Right lobe of liver (tissue), 6 donors: Measurements from ENCODE around the gene CLCA2. TPM values are rescaled to one million over a fixed set of nuclear protein-coding genes. Genes with fewer than 3 reads are reported as not detected.

ENCODE experiments used
- ATAC-seq, 4 donors: fragments of 200-7000 bp; cut with Tn5 transposase; one replicate each; pipeline ENCODE4 v1.9.1; 2020; ENCODE audit warnings: mild to moderate bottlenecking in 4 of 4, moderate library complexity in 4 of 4
- DNase-seq, 3 donors: peaks; one replicate each; pipeline ENCODE4 v3.0.0-alpha.2; 2020
- H3K27ac ChIP-seq, 3 donors: fragments of 200-600 bp; one replicate each; pipeline ENCODE4 v1.8.0; 2022
- H3K27me3 ChIP-seq, 2 donors: fragments of 200-600 bp; one replicate each; pipeline ENCODE4 v1.8.0; 2022
- H3K36me3 ChIP-seq, 4 donors: fragments of 200-600 bp; sonication (generic) in 1 of 4; one replicate each; pipeline versions ENCODE4 v1.5.1 to v1.8.0; 2017 to 2022; ENCODE audit warnings: control low read depth in 1 of 4
- H3K4me1 ChIP-seq, 4 donors: fragments of 200-600 bp; sonication (generic) in 1 of 4; one replicate each; pipeline versions ENCODE4 v1.5.1 to v1.8.0; 2017 to 2022; ENCODE audit warnings: control low read depth in 1 of 4
- H3K4me3 ChIP-seq, 3 donors: fragments of 200-600 bp; one replicate each; pipeline ENCODE4 v1.8.0; 2022
- H3K9me3 ChIP-seq, 4 donors: fragments of 200-600 bp; sonication (generic) in 1 of 4; one replicate each; pipeline versions ENCODE4 v1.5.1 to v1.8.0; 2017 to 2022; ENCODE audit warnings: control low read depth in 1 of 4
- CTCF ChIP-seq, 4 donors: fragments of 200-600 bp in 3 of 4; fragments of 450-650 bp in 1 of 4; IDR thresholded peaks; one replicate each; pipeline versions ENCODE4 v1.5.1 to v1.8.0; 2016 to 2022; ENCODE audit warnings: antibody characterized with exemption in 4 of 4, mild to moderate bottlenecking in 2 of 4
- POLR2A ChIP-seq: fragments of 450-650 bp; IDR thresholded peaks from one replicate; pipeline ENCODE4 v1.6.1; 2017; ENCODE audit warnings: antibody characterized with exemption, mild to moderate bottlenecking
- WGBS: methylation state at CpG from one replicate; pipeline ENCODE4 v1.1.6; 2018; ENCODE audit warnings: low coverage, low lambda C conversion rate; ENCODE audit not compliant: insufficient coverage; ENCODE audit errors: missing lambda C conversion rate; 5-methylcytosine and 5-hydroxymethylcytosine counted together
- intact Hi-C, 2 donors: fragments of 100-400 bp; cut with DNase I; formaldehyde crosslinking; loops; one replicate each; pipeline versions ENCODE4 v1.11.2 to v1.14.1; 2022
- total RNA-seq, 6 experiments: library from RNA; depleted of rRNA in 2 of 6; stranded (reverse); fragments of >200 nt in 2 of 6; fragmentation: NEBNext Ultra II Directional in 3 of 6; extraction: Animal tissue kit (Norgen Biotek cat#: 25700) in 3 of 6; gene quantifications; one replicate each; pipeline versions ENCODE4 v1.1.0 to v1.2.4, GENCODE V29; 2016 to 2023
- donor health status: DM: no; HTN: yes; CAD: no.
- donor health status: DM: no; HTN: no; CAD: no.
- donor health status: DM: no; HTN: no; CAD: no.
- donor health status: DM: no; HTN: yes; CAD: no.
- donor health status: DM: no; HTN: yes; CAD: no.

CLCA2 gene
- total RNA-seq, 6 experiments from 2014 or later, result not detected

- TF ChIP-seq CTCF (IDR thresholded peaks at IDR 0.05) (no peak), POLR2A (no peak)
- Histone ChIP-seq H3K36me3 (no peaks in the 10 kb centered on the region), H3K4me1 (no peaks in the 10 kb centered on the region), H3K27ac (no peak within 1 kb of the TSS), H3K4me3 (no peak within 1 kb of the TSS), H3K27me3 (no peaks in the 10 kb centered on the region), H3K9me3 (no peaks in the 10 kb centered on the region)
- 39% methylated on average over 7 of the region's 7 CpGs for WGBS
- DNase-seq, result no peak
- no peak for ATAC-seq
- intact Hi-C loops, result no loop called here
Observed at GRCh38 chr1:86468501-86468977, 44.6 kb downstream of the CLCA2 start, which contains the start of gene CLCA1. CLCA1 (plus strand) TSS chr1:86468927; CDS start chr1:86468972, 45 bp downstream.

- 54% methylated on average over 7 of the region's 10 CpGs for WGBS
- no peaks in the 10 kb centered on the region for H3K9me3 ChIP-seq
- no peaks in the 10 kb centered on the region for H3K36me3 ChIP-seq
- H3K27ac ChIP-seq, result no peak overlapping the region
- no peak for TF ChIP-seq POLR2A
- no peaks in the 10 kb centered on the region for H3K4me1 ChIP-seq
- DNase-seq (no peak), ATAC-seq (no peak)
- no peak overlapping the region for H3K4me3 ChIP-seq
- intact Hi-C loops, result no loop called here
- no peaks in the 10 kb centered on the region for H3K27me3 ChIP-seq
Observed at GRCh38 chr1:86470859-86471258, 46.9 kb downstream of the CLCA2 start.

- no peak overlapping the region for H3K27ac ChIP-seq
Observed at GRCh38 chr1:86471291-86471690, 47.3 kb downstream of the CLCA2 start.

GRCh38 chr1:86472152-86472551 is 48.2 kb downstream of the CLCA2 start:
- TF ChIP-seq CTCF (IDR thresholded peaks at IDR 0.05) (no peak), POLR2A (no peak)
- no peak overlapping the region for H3K27ac ChIP-seq
- DNase-seq (no peak), ATAC-seq (no peak)
- no peaks in the 10 kb centered on the region for H3K36me3 ChIP-seq
- no peaks in the 10 kb centered on the region for H3K4me1 ChIP-seq
- H3K27me3 ChIP-seq, result no peaks in the 10 kb centered on the region
- no peak overlapping the region for H3K4me3 ChIP-seq
- no peaks in the 10 kb centered on the region for H3K9me3 ChIP-seq
- 49% methylated on average over 4 of the region's 4 CpGs for WGBS
- intact Hi-C loops, result no loop called here

More at GRCh38 chr1:86471291-86471690, 47.3 kb downstream of the CLCA2 start:
- TF ChIP-seq POLR2A (no peak), CTCF (IDR thresholded peaks at IDR 0.05) (no peak)
- intact Hi-C loops, result no loop called here
- H3K36me3 ChIP-seq, result no peaks in the 10 kb centered on the region
- ATAC-seq (no peak), DNase-seq (no peak)
- no peaks in the 10 kb centered on the region for H3K9me3 ChIP-seq
- H3K27me3 ChIP-seq, result no peaks in the 10 kb centered on the region
- H3K4me1 ChIP-seq, result no peaks in the 10 kb centered on the region
- no peak overlapping the region for H3K4me3 ChIP-seq

- no peak overlapping the region for H3K4me3 ChIP-seq
- no peak overlapping the region for H3K27ac ChIP-seq
- H3K36me3 ChIP-seq, result no peaks in the 10 kb centered on the region
- WGBS, result 42% methylated on average over 3 of the region's 3 CpGs
- no peaks in the 10 kb centered on the region for H3K9me3 ChIP-seq
- ATAC-seq, result no peak
- intact Hi-C loops, result no loop called here
- H3K4me1 ChIP-seq, result no peaks in the 10 kb centered on the region
- DNase-seq, result no peak
- TF ChIP-seq POLR2A (no peak), CTCF (IDR thresholded peaks at IDR 0.05) (no peak)
- H3K27me3 ChIP-seq, result no peaks in the 10 kb centered on the region
Observed at GRCh38 chr1:86472767-86473166, 48.8 kb downstream of the CLCA2 start.
